SKM-1 treated with dmso at 0.1 percent for 144 hours (cell line): Measurements from ENCODE around the gene HLA-DPA1.
"Not testable (repeated sequence)": the region's sequence is repeated elsewhere in the genome, so short reads cannot be mapped to it uniquely, and the experiment has no call there.

Source experiments
- DNase-seq: peaks from one replicate; lab custom pipeline; 2025; ENCODE audit not compliant: unreplicated experiment; lab: John Stamatoyannopoulos, UW

Gene HLA-DPA1

DNA sequence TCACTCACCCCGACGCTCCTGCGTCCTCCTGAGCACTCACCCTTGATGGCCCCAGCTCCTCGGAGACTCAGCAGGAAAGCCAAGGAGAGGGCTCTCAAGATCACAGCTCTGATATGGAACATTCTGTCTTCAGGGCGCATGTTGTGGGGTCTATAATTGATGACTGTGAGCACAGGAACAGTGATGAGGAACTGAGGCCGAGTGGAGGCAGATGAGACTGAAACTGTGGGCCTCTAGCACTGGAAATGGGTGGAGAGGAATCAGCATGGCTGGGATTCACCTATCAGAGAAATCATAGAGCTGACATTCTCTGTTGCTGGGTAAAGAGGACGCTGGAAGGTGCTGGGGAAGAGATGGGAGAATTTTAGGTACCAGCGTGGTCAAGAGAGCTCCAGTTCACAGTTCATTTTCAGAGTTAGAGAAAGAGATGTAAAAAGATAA lies at the start of gene HLA-DPA1:
TSS of gene HLA-DPA1 (minus strand) at position 219 of the 441 bp plus-strand sequence.
- DNase-seq: peak; percentile 79

- no peak for DNase-seq
These were observed 49.7 kb upstream of the HLA-DPA1 start for GRCh38 chr6:33123181-33123580.

GRCh38 chr6:33120001-33120400 lies 46.6 kb upstream of the HLA-DPA1 start:
- no peak for DNase-seq

DNA sequence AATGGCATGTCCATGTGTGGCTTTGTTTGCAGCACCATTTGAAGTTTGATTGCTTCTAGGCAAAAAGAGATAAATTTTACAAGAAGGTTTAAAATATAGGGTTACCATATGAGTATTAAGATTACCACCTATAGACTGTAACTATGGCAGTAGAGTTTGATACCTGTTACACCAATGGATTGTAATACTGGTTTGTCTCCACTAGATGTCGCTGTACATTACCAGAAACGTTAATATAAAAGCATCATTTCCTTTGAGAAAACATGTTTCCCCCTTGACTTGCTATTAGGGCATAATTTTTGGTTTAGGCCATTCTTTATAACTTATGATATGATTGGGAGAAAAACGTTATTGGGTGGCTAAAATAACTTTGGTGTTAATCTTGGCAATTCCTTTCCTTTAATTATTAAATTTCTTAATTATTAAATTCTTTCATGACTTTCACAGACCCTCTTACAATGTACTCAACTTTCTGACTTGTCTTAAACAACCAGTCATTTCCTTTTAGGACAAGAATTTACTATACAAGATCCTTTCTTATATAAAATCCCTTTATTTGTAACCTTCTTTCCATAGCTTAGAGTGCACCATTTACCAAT lies 45.2 kb upstream of the HLA-DPA1 start:
- peak; percentile 59 for DNase-seq

DNA sequence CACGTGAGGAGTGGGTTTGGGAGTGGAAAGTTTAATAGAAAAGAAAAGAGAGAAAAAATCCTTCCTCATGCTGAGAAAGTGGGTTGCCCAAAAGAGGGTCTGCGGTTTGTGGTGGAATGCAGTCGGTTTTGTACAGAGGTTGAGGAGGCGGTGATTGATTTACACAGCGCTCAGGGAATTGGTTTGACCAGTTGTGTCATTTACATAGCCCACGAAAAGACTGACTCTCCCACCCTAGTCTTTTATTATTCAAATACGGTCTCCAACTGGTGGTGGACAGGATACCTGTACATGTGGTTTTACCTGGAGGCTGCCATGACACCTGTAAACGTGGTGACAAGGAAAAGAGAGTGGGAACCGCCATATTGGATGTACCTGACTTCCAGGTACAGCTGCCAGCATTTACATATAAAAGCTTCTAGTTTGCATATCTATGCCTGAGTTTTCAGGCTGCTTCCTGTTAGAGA lies 44.4 kb upstream of the HLA-DPA1 start:
- DNase-seq: no peak

GRCh38 chr6:33116841-33117711 lies 43.6 kb upstream of the HLA-DPA1 start:
- no peak for DNase-seq

- no peak for DNase-seq
These were observed 43.0 kb upstream of the HLA-DPA1 start for GRCh38 chr6:33116417-33116816.

- peak; percentile 83 for DNase-seq
These were observed 41.0 kb upstream of the HLA-DPA1 start for GRCh38 chr6:33114406-33114805.

DNA sequence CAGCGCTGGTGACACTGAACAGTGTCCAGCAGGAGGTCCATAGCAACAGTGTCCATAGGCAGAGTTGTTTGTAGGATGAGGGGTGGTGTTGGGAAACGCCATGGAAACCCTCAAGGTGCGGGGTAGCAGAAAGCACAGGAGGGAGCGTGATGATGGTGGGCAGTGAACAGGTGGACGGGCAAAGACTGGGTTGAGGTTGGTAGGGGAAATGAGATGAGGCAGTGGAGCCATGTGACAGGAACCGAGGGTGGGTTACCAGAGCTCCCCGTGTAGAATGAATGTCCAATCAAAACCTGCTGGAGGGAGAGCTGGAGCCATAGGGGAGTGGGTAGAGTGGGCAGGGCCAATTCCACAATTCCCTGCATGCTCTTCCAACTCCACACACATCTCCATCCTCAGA lies 40.3 kb upstream of the HLA-DPA1 start:
- no peak for DNase-seq

- no peak for DNase-seq
These were observed 38.7 kb upstream of the HLA-DPA1 start for GRCh38 chr6:33112148-33112547.

- DNase-seq: no peak
These were observed 34.9 kb upstream of the HLA-DPA1 start for GRCh38 chr6:33108307-33108706.

- peak; percentile 79 for DNase-seq
These were observed 34.2 kb upstream of the HLA-DPA1 start for GRCh38 chr6:33107641-33108040.

GRCh38 chr6:33105916-33106871 lies 32.7 kb upstream of the HLA-DPA1 start:
- DNase-seq: no peak

DNA sequence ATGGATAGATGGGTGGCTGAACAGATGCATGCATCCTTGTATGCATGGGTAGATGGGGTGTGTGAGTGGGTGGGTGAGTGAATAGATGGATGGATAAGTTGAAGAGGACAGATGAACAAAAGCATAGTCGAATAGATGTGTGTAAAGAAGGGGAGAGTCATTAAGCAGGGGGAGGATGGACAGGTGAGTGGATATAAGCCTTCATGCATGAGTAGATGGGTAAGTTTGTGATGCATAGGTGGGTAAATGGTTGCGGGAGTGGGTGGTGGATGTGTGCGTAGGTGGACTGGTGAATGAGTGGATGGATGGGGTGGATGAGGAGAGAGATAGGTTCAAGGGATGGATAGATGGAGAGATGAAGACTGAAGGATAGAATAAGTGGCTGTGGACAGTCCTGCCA lies 31.9 kb upstream of the HLA-DPA1 start:
- DNase-seq: no peak

DNA sequence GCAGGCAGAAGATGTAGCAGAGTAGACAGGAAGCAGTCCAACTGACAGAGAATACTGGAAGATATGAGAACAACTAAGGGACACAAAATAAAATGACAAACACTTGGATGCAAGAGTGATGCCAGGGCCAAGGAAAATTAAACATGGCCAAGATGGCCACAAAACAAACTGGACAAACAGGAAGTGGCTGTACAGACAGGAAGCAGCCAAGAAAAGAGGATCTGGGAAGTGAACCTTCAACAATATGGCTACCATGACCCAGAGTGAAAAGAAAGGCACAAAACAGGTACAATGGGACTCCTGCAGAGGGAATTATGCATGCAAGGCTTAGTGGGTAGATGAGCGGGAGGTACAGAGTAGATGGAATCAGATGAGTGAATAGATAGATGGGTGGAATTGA lies 31.4 kb upstream of the HLA-DPA1 start:
- no peak for DNase-seq

- DNase-seq: no peak
These were observed 30.3 kb upstream of the HLA-DPA1 start for GRCh38 chr6:33103776-33104175.

GRCh38 chr6:33101121-33101737 lies 27.8 kb upstream of the HLA-DPA1 start:
- DNase-seq: not testable (repeated sequence)

DNA sequence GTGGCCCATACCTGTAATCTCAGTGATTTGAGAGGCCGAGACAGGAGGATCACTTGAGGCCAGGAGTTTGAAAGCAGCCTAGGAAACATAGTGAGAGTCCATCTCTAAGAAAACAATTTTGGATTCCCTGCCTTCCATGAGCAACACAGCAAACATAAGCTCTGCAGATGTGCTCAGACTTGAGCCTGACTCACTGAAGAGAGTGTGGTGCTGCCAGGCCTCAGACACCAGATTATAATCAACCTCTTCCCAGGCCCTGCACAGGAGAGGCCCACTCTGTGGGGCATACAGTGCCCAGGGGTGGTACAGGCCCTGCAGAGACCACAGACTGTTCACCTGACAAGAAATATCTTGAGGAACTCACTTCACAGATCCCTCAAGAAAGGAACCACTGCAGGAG lies 22.2 kb upstream of the HLA-DPA1 start:
- no peak for DNase-seq

DNA sequence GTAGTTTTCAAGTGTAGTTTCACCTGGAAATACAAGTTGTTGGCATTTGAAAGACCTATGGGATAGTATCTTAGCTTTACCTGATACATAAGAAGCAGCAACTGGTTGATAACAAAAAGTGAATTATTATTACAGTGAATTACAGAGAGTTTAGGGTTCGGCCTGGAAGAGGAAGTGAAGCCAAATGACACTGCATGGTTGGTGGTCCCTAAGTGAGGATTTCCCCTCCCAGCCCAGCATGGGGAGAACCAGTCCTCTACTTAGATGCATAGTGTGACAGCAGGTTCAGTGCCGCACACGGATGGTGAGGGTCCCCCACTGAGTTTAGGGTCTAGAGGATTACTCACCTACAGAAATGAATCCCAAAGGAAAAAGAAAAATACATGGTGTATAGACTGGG lies 20.4 kb upstream of the HLA-DPA1 start:
- no peak for DNase-seq

- no peak for DNase-seq
These were observed 18.9 kb upstream of the HLA-DPA1 start for GRCh38 chr6:33092385-33092784.

- no peak for DNase-seq
These were observed 18.5 kb upstream of the HLA-DPA1 start for GRCh38 chr6:33091957-33092356.
